Measurements from ENCODE around the gene PDE3A.
"Not testable (repeated sequence)": the region's sequence is repeated elsewhere in the genome, so short reads cannot be mapped to it uniquely, and the experiment has no call there.

Gene PDE3A

DNA sequence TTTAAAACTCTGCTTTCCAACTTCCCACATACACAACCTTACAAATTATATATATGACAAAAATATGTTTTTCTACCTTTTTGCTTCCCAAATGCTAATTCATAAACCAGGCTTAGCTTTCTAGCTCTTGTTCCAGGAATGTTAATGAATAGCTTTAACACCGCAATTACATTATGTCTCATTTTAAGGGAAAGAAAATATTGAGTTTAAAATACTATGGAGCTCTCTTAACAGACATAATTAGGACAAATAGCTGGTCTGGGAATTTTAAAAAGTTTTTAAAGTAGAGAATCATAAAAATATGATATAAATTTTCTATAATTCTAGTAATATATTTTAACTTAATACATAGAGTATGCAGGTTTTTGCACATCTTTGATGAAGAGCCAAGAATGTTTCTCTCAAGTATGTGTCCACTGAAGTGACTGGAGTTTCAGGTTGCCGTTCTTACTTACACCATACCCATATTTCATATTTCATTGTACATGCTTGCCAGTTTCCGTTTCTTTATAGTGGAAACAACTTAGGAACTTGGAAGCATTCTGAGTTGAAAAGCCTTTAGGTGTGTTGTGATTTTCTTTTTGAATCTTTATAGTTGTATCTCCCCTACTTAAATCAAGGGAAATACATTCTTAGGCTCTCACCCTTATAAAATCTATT, 236.2 kb downstream of the PDE3A start:
- no peak for DNase-seq (ENCODE audit: low read depth)

DNA sequence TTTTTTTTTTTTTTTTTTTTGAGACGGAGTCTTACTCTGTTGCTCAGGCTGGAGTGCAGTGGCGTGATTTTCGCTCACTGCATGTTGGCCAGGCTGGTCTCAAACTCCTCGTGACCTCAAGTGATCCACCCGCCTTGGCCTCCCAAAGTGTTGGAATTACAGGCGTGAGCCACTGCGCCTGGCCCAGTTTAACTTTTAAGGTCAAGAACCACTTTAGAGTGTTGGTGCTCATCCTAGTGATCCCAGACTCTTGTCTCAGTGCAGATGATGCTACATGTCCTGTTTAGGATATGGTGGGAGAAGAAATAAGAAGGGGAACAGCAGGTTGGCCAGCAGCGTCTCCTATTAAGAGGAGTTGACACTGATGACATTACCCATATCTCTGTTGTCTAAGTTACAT, 246.7 kb downstream of the PDE3A start:
- DNase-seq (ENCODE audit: low read depth) = not testable (repeated sequence)

DNA sequence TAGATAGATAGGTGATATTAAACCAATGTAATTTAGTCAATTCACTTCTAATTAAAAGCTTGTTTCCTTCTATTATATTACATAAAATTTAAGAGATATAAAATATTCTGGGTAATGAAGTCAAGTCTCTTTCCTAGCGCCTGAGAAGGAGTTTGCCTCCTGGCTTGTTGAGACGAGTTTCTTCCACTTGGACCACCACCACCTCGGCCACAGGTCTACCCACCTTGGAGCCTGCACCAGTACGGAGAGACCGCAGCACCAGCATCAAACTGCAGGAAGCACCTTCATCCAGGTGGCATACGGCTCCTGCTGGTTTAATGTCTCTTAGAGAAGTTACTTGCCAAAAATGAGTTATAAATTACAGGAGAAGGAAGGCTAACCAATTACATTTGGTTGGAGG, 247.8 kb downstream of the PDE3A start:
- DNase-seq (ENCODE audit: low read depth) = no peak

DNA sequence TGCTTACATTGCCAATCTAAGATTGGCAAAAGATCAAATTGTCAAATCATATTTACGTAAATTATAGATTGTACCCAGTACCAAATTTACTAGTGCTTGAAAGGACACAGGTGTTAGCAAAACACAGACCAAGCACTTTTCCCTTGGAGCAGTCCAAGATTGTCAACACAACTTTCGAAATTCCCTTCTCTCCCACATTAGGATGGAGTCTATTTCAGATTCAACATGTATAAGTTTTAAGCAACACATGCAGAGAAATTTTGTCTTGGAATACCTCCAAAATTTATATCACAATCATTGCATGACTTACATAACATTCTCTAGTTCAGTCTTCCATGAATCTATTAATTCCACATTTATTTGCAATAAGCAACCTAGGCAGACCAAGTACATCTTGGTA, 251.9 kb downstream of the PDE3A start:
- DNase-seq (ENCODE audit: low read depth) = no peak

DNA sequence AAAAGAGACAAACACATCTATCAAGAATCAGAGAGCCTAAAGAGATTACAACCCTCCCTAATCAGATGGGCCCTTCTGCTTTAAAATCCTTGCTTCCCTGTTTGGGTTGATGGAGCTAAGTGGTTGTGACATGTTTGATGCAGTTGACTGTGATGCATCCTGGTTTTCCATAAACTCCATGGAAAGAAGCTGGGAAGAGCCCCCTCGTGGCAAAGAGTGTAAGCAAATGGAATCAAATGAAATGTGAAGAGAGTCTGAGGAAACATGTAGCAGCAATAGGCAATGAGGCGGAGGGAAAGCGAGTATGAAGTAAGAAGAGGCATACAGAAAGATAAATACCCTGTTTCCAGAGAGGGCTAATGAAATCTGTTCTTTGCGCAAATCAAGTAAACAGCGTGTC, 256.4 kb downstream of the PDE3A start:
- no peak for DNase-seq (ENCODE audit: low read depth)

DNA sequence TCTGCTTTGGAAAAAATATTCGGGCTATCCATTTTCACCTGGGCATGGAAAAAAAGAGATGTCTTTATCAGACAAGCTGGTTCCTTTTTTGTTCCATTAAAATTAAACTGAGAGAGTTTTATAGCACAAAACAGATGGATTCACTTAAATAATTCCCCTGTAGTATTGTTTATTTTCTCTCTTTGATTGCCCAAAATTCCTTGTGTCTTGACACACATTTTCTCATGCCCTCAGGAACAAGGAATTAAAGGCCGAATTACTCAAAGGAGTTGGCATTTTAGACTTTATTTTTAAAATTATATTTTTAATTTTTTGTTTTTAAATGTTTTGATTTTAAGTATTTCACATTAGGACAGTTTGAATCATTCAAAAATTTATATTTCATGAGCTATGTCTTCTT, 257.2 kb downstream of the PDE3A start:
- DNase-seq (ENCODE audit: low read depth) = no peak

DNA sequence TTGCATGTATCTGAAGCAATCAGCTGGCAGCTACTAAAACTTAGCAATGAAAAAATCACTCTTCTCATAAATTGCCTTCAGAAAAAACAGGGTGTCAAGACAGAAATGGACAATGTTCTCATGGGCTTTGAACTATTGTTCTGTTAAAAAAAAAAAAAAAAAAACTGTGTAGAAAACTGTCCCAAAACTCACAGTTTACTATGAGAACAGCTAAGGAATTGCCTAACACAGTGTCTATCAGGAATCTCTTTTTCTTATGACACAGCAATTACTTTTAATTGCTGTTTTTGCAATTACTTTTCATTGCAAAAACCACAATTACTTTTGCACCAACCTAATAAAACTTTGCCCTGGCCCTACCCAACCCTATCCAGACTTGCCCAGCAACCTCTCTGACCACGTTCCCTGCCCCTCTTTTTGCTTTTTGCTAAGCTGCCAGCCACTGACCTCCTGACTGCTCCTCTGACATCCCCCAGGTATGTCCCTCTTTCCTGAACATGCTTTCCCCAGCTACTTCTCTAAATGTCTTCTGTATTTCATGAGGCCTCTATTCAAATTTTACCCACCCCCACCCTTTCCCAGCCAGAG, 258.8 kb downstream of the PDE3A start:
- DNase-seq (ENCODE audit: low read depth) = no peak

DNA sequence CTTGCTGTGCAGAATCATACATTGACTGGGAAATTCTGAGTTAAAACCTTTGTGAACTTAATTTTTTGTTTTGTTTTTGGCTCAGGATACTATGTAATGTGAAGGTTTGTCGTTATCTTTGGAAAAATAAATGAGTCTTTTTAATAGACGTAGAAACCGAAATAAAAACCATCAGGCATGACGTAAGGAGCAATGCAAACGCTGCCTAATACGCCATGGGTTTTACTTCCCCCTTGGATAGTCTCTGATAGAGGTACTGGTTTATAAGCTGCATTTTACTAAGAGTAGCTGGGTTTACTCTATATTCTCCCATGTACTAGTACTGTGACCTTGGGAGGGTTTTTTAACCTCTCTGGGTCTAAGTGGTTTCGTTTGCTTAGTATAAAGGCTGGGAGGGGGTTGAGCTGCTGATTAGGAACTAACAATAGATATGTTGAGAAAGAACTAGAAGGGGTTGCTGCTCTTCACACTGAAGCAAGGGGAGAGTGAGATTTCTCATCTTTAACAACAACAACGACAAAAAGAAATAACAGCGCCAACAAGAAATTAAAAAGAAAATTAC, 260.0 kb downstream of the PDE3A start:
- DNase-seq (ENCODE audit: low read depth) = no peak

DNA sequence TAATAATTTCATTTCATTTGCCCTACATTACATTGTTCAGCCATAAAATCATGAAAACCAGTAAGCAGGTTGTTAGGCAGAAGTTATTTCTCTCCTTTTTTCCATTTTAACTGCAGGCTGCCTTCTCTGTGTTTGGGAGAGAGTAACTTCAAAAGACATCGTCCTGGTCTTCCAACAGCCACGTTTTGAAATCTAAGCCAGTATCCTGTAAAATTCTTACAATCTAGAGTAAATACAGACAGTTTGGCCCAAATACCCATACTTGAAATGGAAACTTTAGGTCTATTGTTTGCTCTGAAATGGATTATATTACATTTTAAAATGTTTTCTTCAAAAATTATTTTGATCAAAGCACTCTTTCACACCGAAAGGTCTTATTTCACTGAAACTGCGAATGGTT, 260.7 kb downstream of the PDE3A start:
- no peak for DNase-seq (ENCODE audit: low read depth)

DNA sequence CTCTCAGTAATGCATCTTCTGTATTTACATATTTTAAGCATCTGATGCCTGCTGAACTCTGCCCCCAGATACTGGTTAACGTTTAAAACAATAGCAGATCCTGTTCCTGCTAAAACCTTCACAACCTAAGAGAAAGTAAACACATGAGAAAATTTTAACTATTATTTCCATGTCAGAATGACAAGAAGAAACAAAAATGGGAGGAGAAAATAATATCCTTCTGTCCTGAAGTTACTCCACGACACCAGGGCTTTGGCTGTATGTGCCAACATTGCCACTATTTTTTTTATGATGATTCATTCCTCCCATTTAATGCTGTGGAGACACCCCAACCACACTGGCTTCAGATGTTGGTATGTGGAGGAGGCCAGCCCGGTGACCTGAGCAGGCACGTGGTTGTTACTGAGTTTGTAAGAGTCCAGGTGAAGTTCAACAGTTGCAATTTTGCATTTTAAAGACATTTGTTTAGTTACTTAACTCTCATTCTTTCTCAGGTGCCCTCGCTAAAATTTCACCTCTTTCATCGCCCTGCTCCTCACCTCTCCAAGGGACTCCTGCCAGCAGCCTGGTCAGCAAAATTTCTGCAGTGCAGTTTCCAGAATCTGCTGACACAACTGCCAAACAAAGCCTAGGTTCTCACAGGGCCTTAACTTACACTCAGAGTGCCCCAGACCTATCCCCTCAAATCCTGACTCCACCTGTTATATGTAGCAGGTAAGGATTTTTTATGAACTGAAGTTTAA, 261.2 kb downstream of the PDE3A start:
- no peak for DNase-seq (ENCODE audit: low read depth)

DNA sequence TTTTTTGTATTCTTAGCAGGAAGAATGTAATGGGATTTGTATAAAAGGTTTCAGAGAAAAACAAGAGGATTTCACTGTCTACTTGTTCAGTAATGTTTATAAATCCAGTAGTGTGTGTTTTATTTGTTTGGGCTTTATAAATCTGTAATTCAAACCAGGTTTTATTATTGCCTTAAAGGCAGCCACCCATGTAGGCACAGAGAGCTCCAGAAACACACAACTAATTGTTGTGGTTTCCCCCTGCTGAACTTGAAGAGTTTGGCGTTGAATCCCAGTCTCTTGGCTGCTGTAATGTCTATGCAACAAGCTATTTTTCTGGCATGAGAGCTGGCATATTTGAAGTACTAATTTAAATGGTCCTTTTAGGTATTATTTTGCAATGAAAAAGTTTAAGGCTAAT, 263.4 kb downstream of the PDE3A start:
- no peak for DNase-seq (ENCODE audit: low read depth)

DNA sequence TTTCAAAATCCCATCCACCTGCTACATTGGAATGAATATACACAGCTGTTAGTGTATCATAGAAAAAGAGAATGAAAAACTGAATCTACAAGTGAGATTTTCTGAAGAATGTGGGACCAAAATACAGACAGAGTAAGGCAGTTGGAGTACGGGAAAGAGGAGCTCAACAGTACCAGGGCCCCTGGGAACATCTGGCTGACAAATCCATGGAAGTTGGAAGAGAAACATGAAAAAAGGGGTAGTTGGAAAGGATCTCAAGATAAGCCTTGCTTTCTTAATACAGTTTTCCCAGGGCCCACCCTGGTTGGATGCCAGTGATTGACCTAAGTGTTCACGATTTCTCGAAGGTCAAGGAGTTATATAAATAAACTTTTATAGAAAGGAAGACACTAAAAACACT, 272.8 kb downstream of the PDE3A start:
- DNase-seq (ENCODE audit: low read depth) = no peak

DNA sequence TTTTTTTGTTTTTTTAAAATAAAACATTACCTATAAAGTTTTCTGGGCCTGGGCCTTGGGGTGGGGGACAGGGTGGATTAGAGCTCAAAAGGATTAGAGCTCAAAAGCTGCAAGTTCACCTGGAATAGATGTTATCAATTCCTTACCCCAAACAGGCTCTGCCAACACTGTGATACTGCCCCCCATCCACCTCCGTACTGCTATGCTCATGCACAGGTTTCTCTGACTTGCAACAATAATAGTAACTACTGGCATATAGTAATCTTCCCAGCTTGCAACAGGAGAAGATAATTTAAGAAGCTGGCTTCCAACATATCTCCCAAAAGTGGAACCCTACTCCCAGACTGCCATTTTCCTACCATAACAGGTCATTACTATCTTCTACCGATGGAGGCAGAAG, 275.5 kb downstream of the PDE3A start:
- no peak for DNase-seq (ENCODE audit: low read depth)

DNA sequence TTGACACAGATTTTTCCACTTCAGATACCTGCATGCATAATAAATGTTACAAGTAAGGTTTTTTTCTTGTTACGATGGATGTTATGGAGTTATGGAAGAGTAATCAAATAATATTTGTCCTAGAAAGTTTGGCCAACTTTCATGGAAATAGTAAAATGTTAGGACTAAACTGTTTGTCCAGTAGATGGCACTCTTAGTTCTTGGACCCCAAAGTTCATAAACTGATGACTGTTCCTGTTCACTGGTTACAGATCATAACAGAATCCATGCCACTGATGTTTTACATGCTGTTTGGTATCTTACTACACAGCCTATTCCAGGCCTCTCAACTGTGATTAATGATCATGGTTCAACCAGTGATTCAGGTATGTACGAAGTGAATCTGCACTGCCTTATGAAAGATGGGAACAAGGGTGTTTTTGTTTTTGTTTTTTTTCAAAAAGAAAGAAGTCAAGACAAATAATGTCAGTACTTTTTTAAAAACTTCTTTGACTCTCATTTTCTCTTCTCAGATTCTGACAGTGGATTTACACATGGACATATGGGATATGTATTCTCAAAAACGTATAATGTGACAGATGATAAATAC, 278.0 kb downstream of the PDE3A start:
- DNase-seq (ENCODE audit: low read depth) = no peak

DNA sequence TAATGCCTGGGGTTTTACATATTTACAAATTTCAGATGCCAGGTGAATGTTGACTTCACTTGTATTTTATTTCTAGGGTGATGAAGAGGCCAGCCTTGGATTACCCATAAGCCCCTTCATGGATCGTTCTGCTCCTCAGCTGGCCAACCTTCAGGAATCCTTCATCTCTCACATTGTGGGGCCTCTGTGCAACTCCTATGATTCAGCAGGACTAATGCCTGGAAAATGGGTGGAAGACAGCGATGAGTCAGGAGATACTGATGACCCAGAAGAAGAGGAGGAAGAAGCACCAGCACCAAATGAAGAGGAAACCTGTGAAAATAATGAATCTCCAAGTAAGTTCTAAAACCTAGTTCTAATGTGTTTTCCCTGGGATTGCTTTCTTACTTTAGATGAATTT, 285.5 kb downstream of the PDE3A start:
- no peak for DNase-seq (ENCODE audit: low read depth)

DNA sequence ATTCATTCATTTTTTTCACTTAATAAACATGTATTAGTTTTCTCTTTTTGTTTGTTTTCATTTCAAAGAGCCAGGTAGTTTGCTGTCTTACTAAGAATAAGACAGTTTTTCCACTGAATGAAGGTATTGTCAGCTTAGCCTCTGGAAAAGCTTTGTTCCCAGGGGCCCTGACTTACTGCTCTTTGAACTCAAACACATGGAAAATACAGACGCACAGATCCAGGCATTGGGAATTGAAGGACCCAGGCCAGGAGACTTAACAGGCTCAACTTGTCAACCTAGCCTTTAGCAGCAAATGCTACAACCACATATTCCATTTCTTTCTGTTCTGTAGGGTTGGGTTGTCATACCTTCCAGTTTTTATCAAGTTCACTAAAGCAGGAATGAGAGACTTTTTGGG, 288.3 kb downstream of the PDE3A start:
- no peak for DNase-seq (ENCODE audit: low read depth)

DNA sequence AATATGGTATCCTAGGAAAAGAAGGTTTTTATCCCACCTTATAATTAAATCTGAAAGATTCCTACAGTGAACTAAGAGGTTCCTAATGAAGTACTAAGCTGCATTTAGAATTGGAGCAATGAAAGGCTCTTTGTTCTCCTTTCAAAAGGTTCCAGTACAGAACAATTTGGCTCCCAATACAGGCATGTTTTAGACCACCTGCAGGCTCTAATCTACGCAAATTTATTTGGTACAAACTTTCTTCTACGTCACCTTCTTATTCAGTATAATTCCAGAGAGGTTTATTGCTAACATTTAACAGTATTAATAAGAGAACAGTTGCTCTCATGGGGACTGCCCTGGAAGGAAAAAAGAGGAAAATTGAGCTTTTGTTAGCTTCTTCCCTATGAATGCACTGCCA, 289.2 kb downstream of the PDE3A start:
- no peak for DNase-seq (ENCODE audit: low read depth)

DNA sequence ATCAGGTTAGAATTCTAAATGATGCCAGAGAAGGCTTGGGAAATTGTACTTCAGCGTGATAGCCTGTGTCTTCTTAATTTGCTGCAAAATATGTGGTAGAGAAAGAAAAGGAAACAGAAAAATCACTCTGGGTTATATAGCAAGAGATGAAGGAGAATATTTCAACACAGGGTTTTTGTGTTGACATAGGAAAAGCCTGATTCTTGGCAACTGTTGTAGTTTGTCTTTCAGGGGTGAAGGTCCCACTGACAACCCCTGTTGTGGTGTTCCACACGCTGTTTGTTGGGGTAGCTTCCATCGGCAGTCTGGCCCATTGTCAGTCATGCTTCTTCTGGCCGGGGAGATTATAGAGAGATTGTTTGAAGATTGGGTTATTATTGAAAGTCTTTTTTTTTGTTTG, 313.0 kb downstream of the PDE3A start:
- DNase-seq (ENCODE audit: low read depth) = no peak

DNA sequence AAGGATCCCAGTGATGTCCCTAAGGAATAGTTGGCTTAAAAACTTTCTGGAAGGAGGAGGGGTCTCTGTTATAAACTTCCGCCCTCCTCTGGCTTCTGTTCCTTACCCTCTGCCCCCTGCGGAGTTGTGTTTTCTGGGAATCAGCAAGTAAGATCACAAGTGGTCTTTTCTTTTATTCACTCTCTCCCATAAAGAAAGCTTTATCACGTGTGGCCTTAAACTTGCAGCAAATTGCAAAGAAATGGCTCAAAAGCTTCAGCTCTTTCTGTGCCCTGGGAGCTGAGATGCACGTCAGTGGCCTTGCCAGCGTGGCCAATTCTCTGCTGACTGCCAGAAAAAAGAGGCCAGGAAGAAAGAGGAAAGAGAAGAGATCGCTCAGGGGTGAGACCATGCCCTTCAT, 326.9 kb downstream of the PDE3A start, which contains the start of gene SLCO1C1:
Gene SLCO1C1 (plus strand): TSS at position 101 of the 400 bp plus-strand sequence. CDS start 4,245 bp downstream, outside the sequence.
- DNase-seq (ENCODE audit: low read depth) = no peak

DNA sequence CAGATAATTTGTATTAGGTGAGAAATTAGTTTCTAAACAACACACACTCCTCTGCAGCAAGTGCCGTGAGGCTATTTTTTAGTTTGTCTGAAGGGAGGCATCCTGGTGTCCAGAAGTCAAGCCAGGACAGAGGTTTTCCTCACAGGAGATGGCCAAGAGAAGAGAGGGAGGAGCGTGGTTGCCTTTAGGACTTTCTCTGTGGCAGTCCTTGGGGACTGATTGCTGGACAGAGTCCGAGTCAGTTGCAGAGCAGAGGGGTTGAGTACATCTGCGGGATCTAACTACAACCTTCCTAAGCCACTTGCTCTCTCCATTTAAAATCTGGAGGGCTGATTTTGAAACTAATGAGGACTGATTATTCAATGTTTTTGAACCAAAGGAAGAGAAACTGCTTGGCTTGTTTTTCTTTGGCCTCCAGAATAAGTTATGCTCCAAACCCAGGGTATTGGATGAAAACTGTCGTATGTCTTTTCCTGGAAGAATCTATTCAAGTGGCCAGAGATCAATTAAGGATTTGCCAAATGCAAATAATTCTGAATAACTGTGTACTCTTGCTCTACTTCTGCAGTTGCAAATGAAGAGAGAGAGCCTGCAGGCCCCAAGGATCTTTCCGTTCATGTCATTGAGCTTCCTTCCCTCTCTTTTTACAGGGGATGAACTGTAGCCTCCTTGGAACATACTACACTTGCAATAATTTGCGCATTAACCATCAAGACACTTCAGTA, 328.0 kb downstream of the PDE3A start:
- DNase-seq (ENCODE audit: low read depth) = no peak

DNA sequence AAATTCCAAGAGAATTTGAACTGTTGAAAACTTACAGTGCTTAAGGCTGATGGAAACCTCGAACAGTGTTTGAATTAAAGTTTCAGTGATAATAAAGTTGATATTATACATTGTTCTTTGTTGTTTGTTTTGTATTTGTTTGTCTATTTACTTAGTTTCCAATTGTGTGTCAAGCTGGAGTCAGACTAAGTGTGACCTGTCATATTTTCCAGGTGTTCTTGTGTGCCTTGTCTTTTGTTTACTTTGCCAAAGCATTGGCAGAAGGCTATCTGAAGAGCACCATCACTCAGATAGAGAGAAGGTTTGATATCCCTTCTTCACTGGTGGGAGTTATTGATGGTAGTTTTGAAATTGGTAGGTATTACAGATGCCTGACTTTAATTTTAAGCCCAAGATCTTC, 332.8 kb downstream of the PDE3A start:
- no peak for DNase-seq (ENCODE audit: low read depth)

DNA sequence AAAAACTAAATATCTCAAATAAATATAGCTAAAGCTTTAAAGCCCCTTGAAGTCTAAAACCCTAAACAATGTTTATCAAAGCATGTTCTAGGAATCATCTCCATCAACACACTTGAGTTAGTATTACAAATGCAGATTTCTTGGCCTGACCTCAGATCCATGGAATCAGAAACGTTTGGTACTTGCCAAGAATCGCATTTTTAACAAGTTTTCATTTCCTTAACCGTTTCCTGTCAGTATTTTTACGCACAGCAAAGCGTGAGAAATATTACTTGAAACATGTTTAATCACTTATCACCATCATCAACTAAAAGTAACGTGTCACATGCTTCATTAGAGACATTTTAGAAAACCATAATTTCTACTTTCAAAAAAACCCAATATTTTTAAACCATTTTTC, 336.5 kb downstream of the PDE3A start:
- DNase-seq (ENCODE audit: low read depth) = no peak

Data from stimulated activated CD8-positive, alpha-beta memory T cell treated with anti-CD3 and anti-CD28 coated beads, Interleukin-7, amount 100 ng/mL, for 24 hours (primary cell).